Gastrocnemius medialis (tissue), 4 donors: Measurements from ENCODE around the gene ZBTB45. TPM values are rescaled to one million over a fixed set of nuclear protein-coding genes. Genes with fewer than 3 reads are reported as not detected.

Experiments used
- ATAC-seq, 2 donors: fragments of 150-250 bp; one replicate each; pipeline ENCODE4 v1.9.1; 2016
- DNase-seq, 2 donors: peaks; one replicate each; pipeline ENCODE4 v3.0.0-alpha.2; 2019
- H3K27ac ChIP-seq, 4 donors: fragments of 200-600 bp; sonication (generic); 1 replicate in 1 of 4; 2 replicates in 3 of 4; pipeline ENCODE4 v1.5.1; 2016 to 2018; ENCODE audit warnings: mild to moderate bottlenecking in 2 of 4, moderate library complexity in 1 of 4
- H3K27me3 ChIP-seq, 3 donors: fragments of 200-600 bp; sonication (generic) in 2 of 3; 1 replicate in 1 of 3; 2 replicates in 2 of 3; pipeline versions ENCODE4 v1.5.1 to v1.6.0; 2016 to 2019; ENCODE audit warnings: mild to moderate bottlenecking in 1 of 3, moderate library complexity in 1 of 3
- H3K36me3 ChIP-seq, 2 donors: fragments of 200-600 bp; sonication (generic) in 1 of 2; one replicate each; pipeline ENCODE4 v1.5.1; 2017 to 2018
- H3K4me1 ChIP-seq, 2 donors: fragments of 200-600 bp; sonication (generic) in 1 of 2; one replicate each; pipeline ENCODE4 v1.5.1; 2016 to 2017; ENCODE audit warnings: mild to moderate bottlenecking in 2 of 2
- H3K4me3 ChIP-seq, 4 donors: fragments of 200-600 bp; sonication (generic) in 3 of 4; 1 replicate in 1 of 4; 2 replicates in 3 of 4; pipeline ENCODE4 v1.5.1; 2016 to 2019; ENCODE audit warnings: mild to moderate bottlenecking in 2 of 4
- H3K9me3 ChIP-seq, 3 donors: fragments of 200-600 bp; sonication (generic) in 2 of 3; 1 replicate in 1 of 3; 2 replicates in 2 of 3; pipeline ENCODE4 v1.5.1; 2016 to 2019
- POLR2A ChIP-seq, 2 donors: fragments of 450-650 bp; IDR thresholded peaks; one replicate each; pipeline ENCODE4 v1.6.1; 2017; ENCODE audit warnings: antibody characterized with exemption in 2 of 2, mild to moderate bottlenecking in 2 of 2, moderate library complexity in 2 of 2
- in situ Hi-C, 4 donors: fragments of 200-750 bp; cut with MboI; loops; one replicate each; pipeline versions ENCODE4 v1.15.0 to v1.8.0; 2017; ENCODE audit warnings: low sequenced_read_pairs in 4 of 4
- intact Hi-C: fragments of 100-400 bp; cut with DNase I; formaldehyde crosslinking; loops from one replicate; pipeline ENCODE4 v1.15.1; 2023; ENCODE audit warnings: low total_unique reads
- total RNA-seq, 4 donors: library from RNA; depleted of rRNA; stranded (reverse); fragments of >200 nt; gene quantifications; one replicate each; pipeline versions ENCODE4 v1.1.0 to v1.2.3, GENCODE V29; 2016
- TF ChIP-seq, protein P1 (sequence below), 5 experiments: fragments of 450-650 bp in 3 of 5; fragments of 200-600 bp in 2 of 5; sonication (generic) in 2 of 5; IDR thresholded peaks in 4 of 5; conservative IDR thresholded peaks in 1 of 5; 1 replicate in 4 of 5; 2 replicates in 1 of 5; pipeline ENCODE4 v1.5.1; 2016 to 2019; ENCODE audit warnings: antibody characterized with exemption in 5 of 5, mild to moderate bottlenecking in 3 of 5, moderate library complexity in 3 of 5

Gene ZBTB45
- total RNA-seq, 4 donors from 2014 or later, result 5.9 to 12.2 (median 9.6) TPM

DNA sequence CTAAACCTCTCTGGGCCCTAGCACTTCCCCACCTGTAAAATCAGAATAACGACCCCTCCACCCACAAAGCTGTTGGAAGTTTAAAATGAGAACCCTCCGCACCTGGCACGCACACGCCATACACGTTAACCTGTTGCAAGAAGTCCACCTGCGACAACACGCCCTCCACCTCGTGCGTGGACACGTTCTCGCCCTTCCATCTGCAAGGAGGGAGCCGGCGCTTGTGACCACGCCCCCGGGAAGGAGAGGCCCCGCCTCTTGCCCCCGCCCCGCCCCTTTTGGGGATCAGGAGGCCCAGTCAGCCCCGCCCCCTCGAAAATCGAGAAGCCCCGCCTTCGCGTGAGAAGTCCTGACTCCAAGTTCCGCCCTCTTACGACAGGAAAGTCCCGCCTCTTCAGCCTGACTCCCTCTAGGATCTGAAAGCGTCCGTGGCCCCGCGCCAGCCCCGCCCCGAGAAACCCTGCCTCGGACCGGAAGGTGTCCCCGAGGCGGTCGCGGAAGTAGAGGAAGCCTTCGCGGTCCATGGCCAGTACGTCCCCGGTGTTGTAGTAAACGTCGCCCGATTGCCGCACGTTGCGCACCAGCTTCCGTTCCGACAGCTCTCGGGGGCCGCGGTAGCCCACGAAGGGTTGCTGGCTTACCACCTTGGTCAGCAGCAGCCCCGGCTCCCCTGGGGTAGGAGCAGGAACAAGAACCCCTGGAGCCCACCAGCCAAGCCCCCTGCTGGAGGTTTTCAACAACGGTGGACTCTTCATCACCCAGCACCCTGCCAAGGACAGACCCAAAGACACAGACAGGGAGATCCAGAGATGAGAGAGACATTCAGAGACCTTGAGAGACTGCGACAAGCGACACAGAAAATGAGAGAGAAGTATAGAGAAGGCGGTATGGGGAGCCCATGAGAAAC, 20.3 kb downstream of the ZBTB45 start:
- H3K9me3 ChIP-seq, result no peaks in the 10 kb centered on the region
- no peaks in the 10 kb centered on the region for H3K36me3 ChIP-seq
- in situ Hi-C loops, result no loop called here
- peak; percentile 99 for ATAC-seq
- peak overlapping the region; percentile 77 to 87 (median 86) for H3K27ac ChIP-seq
- no peaks in the 10 kb centered on the region for H3K27me3 ChIP-seq
- intact Hi-C loops, result loop anchor here (1.0 kb wide), 4 partner anchors 20 to 76 kb away; partner anchors contain the start of genes TRIM28, ZBTB45 and ZNF446
- peak; percentile 99 to 100 for DNase-seq
- TF ChIP-seq, protein P1, sequence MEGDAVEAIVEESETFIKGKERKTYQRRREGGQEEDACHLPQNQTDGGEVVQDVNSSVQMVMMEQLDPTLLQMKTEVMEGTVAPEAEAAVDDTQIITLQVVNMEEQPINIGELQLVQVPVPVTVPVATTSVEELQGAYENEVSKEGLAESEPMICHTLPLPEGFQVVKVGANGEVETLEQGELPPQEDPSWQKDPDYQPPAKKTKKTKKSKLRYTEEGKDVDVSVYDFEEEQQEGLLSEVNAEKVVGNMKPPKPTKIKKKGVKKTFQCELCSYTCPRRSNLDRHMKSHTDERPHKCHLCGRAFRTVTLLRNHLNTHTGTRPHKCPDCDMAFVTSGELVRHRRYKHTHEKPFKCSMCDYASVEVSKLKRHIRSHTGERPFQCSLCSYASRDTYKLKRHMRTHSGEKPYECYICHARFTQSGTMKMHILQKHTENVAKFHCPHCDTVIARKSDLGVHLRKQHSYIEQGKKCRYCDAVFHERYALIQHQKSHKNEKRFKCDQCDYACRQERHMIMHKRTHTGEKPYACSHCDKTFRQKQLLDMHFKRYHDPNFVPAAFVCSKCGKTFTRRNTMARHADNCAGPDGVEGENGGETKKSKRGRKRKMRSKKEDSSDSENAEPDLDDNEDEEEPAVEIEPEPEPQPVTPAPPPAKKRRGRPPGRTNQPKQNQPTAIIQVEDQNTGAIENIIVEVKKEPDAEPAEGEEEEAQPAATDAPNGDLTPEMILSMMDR (IDR thresholded peaks at IDR 0.05 in 4 of 5, conservative IDR thresholded peaks at IDR 0.05 in 1 of 5), result peak in 4 of 5 experiments; percentile 26 to 52 (median 30)
- TF ChIP-seq POLR2A (IDR thresholded peaks at IDR 0.05), result peak; percentile 13 to 30
- H3K4me3 ChIP-seq, result peak overlapping the region; percentile 65 to 78 (median 72)
- H3K4me1 ChIP-seq, result peaks cover 12 to 18% of the 10 kb centered on the region in 2 donors

DNA sequence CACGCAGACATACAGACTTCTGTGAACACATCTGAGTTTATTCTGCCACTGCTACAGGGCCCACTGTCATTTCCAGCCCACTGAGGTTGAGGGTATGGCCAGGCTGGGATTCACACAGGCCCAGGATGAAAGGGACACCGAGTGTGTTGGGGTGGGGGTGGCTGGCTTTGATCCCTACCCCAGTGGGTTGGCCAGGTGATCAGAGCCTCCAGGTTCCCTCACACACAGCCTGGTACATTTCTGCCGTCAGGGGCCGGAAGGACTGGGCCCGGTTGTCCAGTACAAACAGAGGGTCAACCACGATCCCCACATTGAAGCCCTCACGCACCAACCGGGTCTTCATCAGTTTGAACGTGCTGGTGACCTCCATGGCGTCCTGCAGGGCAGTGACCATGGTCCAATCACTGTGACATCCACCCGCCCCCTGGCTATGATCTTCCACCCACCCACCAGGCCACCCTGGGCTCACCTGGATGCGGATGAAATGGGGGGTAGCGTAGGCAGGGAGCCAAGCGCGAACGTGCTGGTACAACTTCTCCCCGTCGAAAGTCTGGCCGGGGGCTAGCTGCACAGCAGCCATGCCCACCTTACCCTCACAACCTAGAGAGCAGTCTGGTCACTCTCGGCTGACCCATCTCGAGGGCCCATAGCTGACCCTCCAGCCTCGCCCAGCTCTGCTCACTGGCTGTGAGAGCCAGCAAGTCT, 21.1 kb downstream of the ZBTB45 start:
- DNase-seq, result no peak
- ATAC-seq, result no peak
- intact Hi-C loops (loop anchor here (1.0 kb wide), 4 partner anchors 21 to 77 kb away; partner anchors contain the start of genes TRIM28, ZBTB45 and ZNF446), in situ Hi-C loops (no loop called here)
- no peaks in the 10 kb centered on the region for H3K27me3 ChIP-seq
- TF ChIP-seq, protein P1 (IDR thresholded peaks at IDR 0.05 in 4 of 5, conservative IDR thresholded peaks at IDR 0.05 in 1 of 5), result no peak
- TF ChIP-seq POLR2A (IDR thresholded peaks at IDR 0.05), result no peak
- no peaks in the 10 kb centered on the region for H3K9me3 ChIP-seq
- peak overlapping the region; percentile 77 to 87 (median 86) for H3K27ac ChIP-seq
- H3K4me1 ChIP-seq, result peaks cover 12 to 18% of the 10 kb centered on the region in 2 donors
- H3K36me3 ChIP-seq, result no peaks in the 10 kb centered on the region
- H3K4me3 ChIP-seq, result peak overlapping the region; percentile 65 to 78 (median 72)

DNA sequence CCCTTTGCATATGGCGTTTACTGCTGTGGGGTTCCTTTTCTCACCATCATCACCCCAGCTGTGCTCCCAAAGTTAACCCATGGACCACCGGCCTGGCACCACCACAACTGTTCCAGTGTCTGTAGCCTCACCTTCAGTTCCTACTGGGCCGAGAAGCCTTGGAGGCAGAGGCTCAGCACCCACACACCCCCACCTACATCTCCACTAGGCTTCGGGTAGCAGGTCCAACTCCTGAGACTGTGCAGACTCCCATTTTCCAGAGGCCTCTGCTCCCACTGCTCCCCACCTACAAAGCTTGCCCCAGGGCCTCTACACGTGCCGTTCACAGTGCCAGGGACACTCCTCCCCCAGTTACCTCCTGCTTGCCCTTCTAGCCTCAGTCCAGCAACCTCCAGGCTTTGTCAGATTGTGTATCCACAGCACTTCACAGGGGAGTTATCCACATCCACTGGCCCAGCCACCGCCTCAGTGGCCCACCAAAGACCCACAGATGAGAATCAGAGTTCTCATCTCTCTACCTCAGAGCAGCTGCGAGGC, 21.9 kb downstream of the ZBTB45 start:
- Histone ChIP-seq H3K27me3 (no peaks in the 10 kb centered on the region), H3K9me3 (no peaks in the 10 kb centered on the region), H3K4me1 (peaks cover 12 to 18% of the 10 kb centered on the region in 2 donors), H3K4me3 (no peak overlapping the region), H3K36me3 (no peaks in the 10 kb centered on the region), H3K27ac (no peak overlapping the region)
- in situ Hi-C loops, result no loop called here
- TF ChIP-seq, protein P1 (IDR thresholded peaks at IDR 0.05 in 4 of 5, conservative IDR thresholded peaks at IDR 0.05 in 1 of 5), result no peak
- no peak for TF ChIP-seq POLR2A (IDR thresholded peaks at IDR 0.05)
- intact Hi-C loops, result no loop called here
- DNase-seq (no peak), ATAC-seq (no peak)

DNA sequence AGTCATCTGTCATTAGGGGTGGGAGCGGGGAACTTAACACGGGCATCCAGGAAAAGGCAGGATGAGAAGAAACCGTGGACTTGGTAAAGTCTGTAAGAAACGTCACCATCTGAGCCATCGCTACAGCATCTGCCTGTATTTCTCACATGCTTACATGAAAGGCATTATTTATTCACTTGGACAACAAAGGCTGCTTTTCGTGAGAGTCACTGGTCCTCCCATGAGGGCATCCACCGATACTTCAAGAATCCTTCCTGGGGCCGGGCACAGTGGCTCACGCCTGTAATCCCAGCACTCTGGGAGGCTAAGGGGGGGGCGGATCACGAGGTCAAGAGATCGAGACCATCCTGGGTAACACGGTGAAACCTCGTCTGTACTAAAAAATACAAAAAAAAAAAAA, 27.3 kb downstream of the ZBTB45 start:
- no peak for ATAC-seq
- in situ Hi-C loops (no loop called here), intact Hi-C loops (no loop called here)
- Histone ChIP-seq H3K9me3 (no peaks in the 10 kb centered on the region), H3K27ac (no peak overlapping the region), H3K27me3 (no peaks in the 10 kb centered on the region), H3K4me3 (no peak overlapping the region), H3K4me1 (no peaks in the 10 kb centered on the region), H3K36me3 (no peaks in the 10 kb centered on the region)
- DNase-seq, result no peak
- no peak for TF ChIP-seq POLR2A (IDR thresholded peaks at IDR 0.05)
- TF ChIP-seq, protein P1 (IDR thresholded peaks at IDR 0.05 in 4 of 5, conservative IDR thresholded peaks at IDR 0.05 in 1 of 5), result no peak
